Measurements from ENCODE around the gene ANO1. TPM values are rescaled to one million over a fixed set of nuclear protein-coding genes. Genes with fewer than 3 reads are reported as not detected.

The ANO1 gene
- total and polyA plus RNA-seq, 4 donors: 7.8 to 64.8 (median 32.2) TPM

- Histone ChIP-seq H3K9me3 (ENCODE audit: control insufficient read depth in 4 of 4, low read length in 3 of 4) (peaks cover 0 to 2% (median 0%) of the 10 kb centered on the region in 4 donors), H3K27me3 (ENCODE audit: control insufficient read depth in 4 of 4, insufficient read depth in 4 of 4, low read length in 3 of 4) (no peaks in the 10 kb centered on the region), H3K27ac (ENCODE audit: low read depth in 1 of 2, low read length in 2 of 2) (no peak overlapping the region), H3K4me1 (ENCODE audit: control insufficient read depth in 4 of 4, insufficient read depth in 4 of 4, low read length in 3 of 4) (peaks cover 5 to 40% (median 40%) of the 10 kb centered on the region in 4 donors), H3K9ac (ENCODE audit: low read depth in 1 of 2, low read length in 2 of 2) (no peak overlapping the region), H3K36me3 (ENCODE audit: control insufficient read depth in 4 of 4, insufficient read depth in 3 of 4, low read depth in 1 of 4, low read length in 3 of 4) (peaks cover 0 to 3% (median under 1%) of the 10 kb centered on the region in 4 donors), H3K4me3 (ENCODE audit: low read depth in 1 of 3, low read length in 3 of 3) (no peak overlapping the region)
- WGBS: 93% methylated on average over 9 of the region's 9 CpGs
- TF ChIP-seq YY1 (IDR thresholded peaks at IDR 0.05): no peak
- no peak for TF ChIP-seq RAD21 (IDR thresholded peaks at IDR 0.05)
- TF ChIP-seq ZBTB33 (IDR thresholded peaks at IDR 0.05): no peak
- no peak for TF ChIP-seq ATF3 (IDR thresholded peaks at IDR 0.05)
- no peak for TF ChIP-seq GABPA (IDR thresholded peaks at IDR 0.05 in 1 of 2, conservative IDR thresholded peaks at IDR 0.05 in 1 of 2)
- TF ChIP-seq REST (IDR thresholded peaks at IDR 0.05): no peak
- no peak for TF ChIP-seq NR2F2 (IDR thresholded peaks at IDR 0.05)
- TF ChIP-seq FOXA2 (IDR thresholded peaks at IDR 0.05): no peak
- TF ChIP-seq RXRA (IDR thresholded peaks at IDR 0.05): no peak
- TF ChIP-seq MAX (IDR thresholded peaks at IDR 0.05): no peak
- peak; percentile 17 for DNase-seq (ENCODE audit: low spot score)
Measured at GRCh38 chr11:70038034-70038834, 39.9 kb upstream of the ANO1 start.

GRCh38 chr11:70040452-70040851 is 37.7 kb upstream of the ANO1 start:
- Histone ChIP-seq H3K36me3 (ENCODE audit: control insufficient read depth in 4 of 4, insufficient read depth in 3 of 4, low read depth in 1 of 4, low read length in 3 of 4) (peaks cover 0 to 3% (median 0%) of the 10 kb centered on the region in 4 donors), H3K9ac (ENCODE audit: low read depth in 1 of 2, low read length in 2 of 2) (no peak overlapping the region), H3K4me3 (ENCODE audit: low read depth in 1 of 3, low read length in 3 of 3) (no peak overlapping the region), H3K4me1 (ENCODE audit: control insufficient read depth in 4 of 4, insufficient read depth in 4 of 4, low read length in 3 of 4) (peaks cover 3 to 23% (median 21%) of the 10 kb centered on the region in 4 donors), H3K9me3 (ENCODE audit: control insufficient read depth in 4 of 4, low read length in 3 of 4) (peaks cover 0 to 2% (median 0%) of the 10 kb centered on the region in 4 donors), H3K27ac (ENCODE audit: low read depth in 1 of 2, low read length in 2 of 2) (peak overlapping the region in 1 of 2 donors; percentile 33), H3K27me3 (ENCODE audit: control insufficient read depth in 4 of 4, insufficient read depth in 4 of 4, low read length in 3 of 4) (no peaks in the 10 kb centered on the region)
- TF ChIP-seq HNF4G (IDR thresholded peaks at IDR 0.05) (no peak), RAD21 (IDR thresholded peaks at IDR 0.05) (no peak), CTCF (IDR thresholded peaks at IDR 0.05; ENCODE audit: low read depth, low read length, missing input control) (no peak), NR2F2 (IDR thresholded peaks at IDR 0.05) (no peak), GABPA (IDR thresholded peaks at IDR 0.05 in 1 of 2, conservative IDR thresholded peaks at IDR 0.05 in 1 of 2) (no peak), ATF3 (IDR thresholded peaks at IDR 0.05) (no peak)
- WGBS: 54% methylated on average over 11 of the region's 11 CpGs
- no peak for DNase-seq (ENCODE audit: low spot score)

Data from liver (tissue), 9 donors.